ENCODE results near the gene NIM1K. TPM values are rescaled to one million over a fixed set of nuclear protein-coding genes. Genes with fewer than 3 reads are reported as not detected.
"Not testable (repeated sequence)": the region's sequence is repeated elsewhere in the genome, so short reads cannot be mapped to it uniquely, and the experiment has no call there.

The NIM1K gene
- total RNA-seq, 1 experiment from 2014 or later, result 0.26 TPM

DNA sequence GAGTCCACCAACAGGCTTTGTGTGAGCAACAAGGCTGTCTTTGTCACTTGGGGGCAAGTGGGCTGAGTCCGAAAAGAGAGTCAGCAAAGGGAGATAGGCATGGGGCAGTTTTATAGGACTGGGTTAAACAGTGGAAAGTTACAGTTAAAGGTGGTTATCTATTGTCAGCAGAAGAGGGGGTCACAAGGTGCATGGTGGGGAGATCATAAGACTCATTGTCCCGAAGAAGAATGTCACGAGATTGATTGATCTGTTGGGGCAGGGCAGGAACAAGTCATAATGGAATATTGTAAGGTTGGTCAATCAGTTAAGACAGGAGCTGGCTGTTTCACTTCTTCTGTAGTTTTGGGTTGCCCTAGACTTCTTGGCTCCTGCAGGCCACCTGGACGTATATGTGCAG lies 128.8 kb downstream of the NIM1K start:
- CTCF ChIA-PET, result no interaction called here
- intact Hi-C loops (cut with micrococcal nuclease; ENCODE audit: unreplicated experiment), result no loop called here
- H3K36me3 Mint-ChIP-seq (ENCODE audit: insufficient read depth, unreplicated experiment), result no peaks in the 10 kb centered on the region
- no peak overlapping the region for H3K4me3 Mint-ChIP-seq (ENCODE audit: low read depth, unreplicated experiment)
- TF ChIP-seq, protein P1, sequence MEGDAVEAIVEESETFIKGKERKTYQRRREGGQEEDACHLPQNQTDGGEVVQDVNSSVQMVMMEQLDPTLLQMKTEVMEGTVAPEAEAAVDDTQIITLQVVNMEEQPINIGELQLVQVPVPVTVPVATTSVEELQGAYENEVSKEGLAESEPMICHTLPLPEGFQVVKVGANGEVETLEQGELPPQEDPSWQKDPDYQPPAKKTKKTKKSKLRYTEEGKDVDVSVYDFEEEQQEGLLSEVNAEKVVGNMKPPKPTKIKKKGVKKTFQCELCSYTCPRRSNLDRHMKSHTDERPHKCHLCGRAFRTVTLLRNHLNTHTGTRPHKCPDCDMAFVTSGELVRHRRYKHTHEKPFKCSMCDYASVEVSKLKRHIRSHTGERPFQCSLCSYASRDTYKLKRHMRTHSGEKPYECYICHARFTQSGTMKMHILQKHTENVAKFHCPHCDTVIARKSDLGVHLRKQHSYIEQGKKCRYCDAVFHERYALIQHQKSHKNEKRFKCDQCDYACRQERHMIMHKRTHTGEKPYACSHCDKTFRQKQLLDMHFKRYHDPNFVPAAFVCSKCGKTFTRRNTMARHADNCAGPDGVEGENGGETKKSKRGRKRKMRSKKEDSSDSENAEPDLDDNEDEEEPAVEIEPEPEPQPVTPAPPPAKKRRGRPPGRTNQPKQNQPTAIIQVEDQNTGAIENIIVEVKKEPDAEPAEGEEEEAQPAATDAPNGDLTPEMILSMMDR (IDR thresholded peaks at IDR 0.05; ENCODE audit: unreplicated experiment), result no peak
- no peak for DNase-seq
- peaks cover 13% of the 10 kb centered on the region for H3K9me3 Mint-ChIP-seq (ENCODE audit: low read depth, unreplicated experiment)
- H3K27me3 Mint-ChIP-seq (ENCODE audit: unreplicated experiment), result no peaks in the 10 kb centered on the region
- peaks cover 7% of the 10 kb centered on the region for H3K4me1 Mint-ChIP-seq (ENCODE audit: low read depth, unreplicated experiment)
- no peak overlapping the region for H3K27ac Mint-ChIP-seq (ENCODE audit: unreplicated experiment)
- no TSS peak for BruUV-seq (replicated peaks)

DNA sequence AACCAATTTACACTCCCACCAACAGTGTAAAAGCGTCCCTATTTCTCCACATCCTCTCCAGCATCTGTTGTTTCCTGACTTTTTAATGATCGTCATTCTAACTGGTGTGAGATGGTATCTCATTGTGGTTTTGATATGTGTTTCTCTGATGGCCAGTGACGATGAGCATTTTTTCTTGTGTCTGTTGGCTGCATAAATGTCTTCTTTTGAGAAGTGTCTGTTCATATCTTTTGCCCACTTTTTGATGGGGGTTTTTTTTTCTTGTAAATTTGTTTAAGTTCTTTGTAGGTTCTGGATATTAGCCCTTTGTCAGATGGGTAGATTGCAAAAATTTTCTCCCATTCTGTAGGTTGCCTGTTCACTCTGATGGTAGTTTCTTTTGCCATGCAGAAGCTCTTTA lies 131.5 kb downstream of the NIM1K start:
- H3K27ac Mint-ChIP-seq (ENCODE audit: unreplicated experiment); CTCF ChIA-PET: not testable (repeated sequence)

DNA sequence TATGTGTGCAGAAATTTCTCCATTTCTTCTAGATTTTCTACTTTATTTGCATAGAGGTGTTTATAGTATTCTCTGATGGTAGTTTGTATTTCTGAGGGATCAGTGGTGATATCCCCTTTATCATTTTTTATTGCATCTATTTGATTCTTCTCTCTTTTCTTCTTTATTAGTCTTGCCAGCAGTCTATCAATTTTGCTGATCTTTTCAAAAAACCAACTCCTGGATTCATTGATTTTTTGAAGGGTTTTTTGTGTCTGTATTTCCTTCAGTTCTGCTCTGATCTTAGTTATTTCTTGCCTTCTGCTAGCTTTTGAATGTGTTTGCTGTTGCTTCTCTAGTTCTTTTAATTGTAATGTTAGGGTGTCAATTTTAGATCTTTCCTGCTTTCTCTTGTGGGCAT lies 133.6 kb downstream of the NIM1K start:
- H3K4me3 Mint-ChIP-seq (ENCODE audit: low read depth, unreplicated experiment); CTCF ChIA-PET; DNase-seq; H3K27ac Mint-ChIP-seq (ENCODE audit: unreplicated experiment); BruUV-seq (replicated peaks); H3K27me3 Mint-ChIP-seq (ENCODE audit: unreplicated experiment); intact Hi-C loops (cut with micrococcal nuclease; ENCODE audit: unreplicated experiment); H3K4me1 Mint-ChIP-seq (ENCODE audit: low read depth, unreplicated experiment); H3K36me3 Mint-ChIP-seq (ENCODE audit: insufficient read depth, unreplicated experiment): not testable (repeated sequence)
- peaks cover 16% of the 10 kb centered on the region for H3K9me3 Mint-ChIP-seq (ENCODE audit: low read depth, unreplicated experiment)

More for the DNA sequence above, 131.5 kb downstream of the NIM1K start:
- H3K36me3 Mint-ChIP-seq (ENCODE audit: insufficient read depth, unreplicated experiment); H3K4me1 Mint-ChIP-seq (ENCODE audit: low read depth, unreplicated experiment); H3K27me3 Mint-ChIP-seq (ENCODE audit: unreplicated experiment); DNase-seq; intact Hi-C loops (cut with micrococcal nuclease; ENCODE audit: unreplicated experiment); H3K4me3 Mint-ChIP-seq (ENCODE audit: low read depth, unreplicated experiment); BruUV-seq (replicated peaks): not testable (repeated sequence)
- H3K9me3 Mint-ChIP-seq (ENCODE audit: low read depth, unreplicated experiment), result peaks cover 17% of the 10 kb centered on the region

Other genes with a start within 250 kb of the NIM1K start
- gene ANXA2R, start 151.9 kb upstream of the NIM1K start, total RNA-seq (2022), result 8.0 and 9.4 TPM in 2 replicates
- gene ZNF131, start 71.3 kb upstream of the NIM1K start, total RNA-seq (2022), result 37.0 and 40.9 TPM in 2 replicates
- 249 and 263 TPM in 2 replicates for gene HMGCS1, start 121.2 kb downstream of the NIM1K start, total RNA-seq (2022)
- gene CCL28, start 220.2 kb downstream of the NIM1K start, total RNA-seq (2022), result 9.9 and 12.2 TPM in 2 replicates